ENCODE data around the gene NRBF2. TPM values are rescaled to one million over a fixed set of nuclear protein-coding genes. Genes with fewer than 3 reads are reported as not detected.

NRBF2 gene
- total and polyA plus RNA-seq, 8 donors: 6.8 to 23.1 (median 15.2) TPM; not detected in 1

DNA sequence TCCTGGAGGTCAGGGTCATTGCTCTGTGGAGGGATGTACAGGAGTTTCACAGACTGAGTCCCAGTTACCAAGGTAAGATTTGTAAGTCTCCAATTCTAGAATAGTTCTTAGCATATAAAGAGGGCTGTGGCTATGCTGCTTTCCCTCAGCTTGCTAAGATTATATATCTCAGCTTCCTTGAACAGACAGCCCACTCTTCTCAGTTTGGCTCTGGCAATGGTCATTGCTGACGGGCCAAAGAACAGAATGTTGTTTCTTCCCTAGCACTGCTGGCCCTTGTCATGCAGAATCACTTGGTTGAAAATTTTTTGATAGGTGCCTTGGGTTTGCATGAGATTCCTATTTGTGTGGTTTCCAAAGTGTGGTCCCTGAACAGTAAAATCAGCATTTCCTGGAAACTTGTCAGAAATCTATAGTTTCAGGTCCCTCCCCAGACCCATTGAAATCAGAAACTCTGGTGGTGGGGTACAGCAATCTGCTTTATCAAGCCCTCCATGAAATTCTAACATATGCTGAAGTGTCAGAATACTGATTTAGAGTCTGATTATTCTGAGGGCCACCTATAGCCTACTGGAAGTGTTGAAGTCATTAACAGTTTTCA is 38.2 kb downstream of the NRBF2 start:
- Histone ChIP-seq H3K36me3 (peaks cover 7 to 82% (median 66%) of the 10 kb centered on the region in 4 donors), H3K4me3 (no peak overlapping the region), H3K27ac (peak overlapping the region in 1 of 5 donors; percentile 37), H3K9me3 (no peaks in the 10 kb centered on the region), H3K4me1 (peaks cover 0 to 48% (median 26%) of the 10 kb centered on the region in 4 donors), H3K27me3 (no peaks in the 10 kb centered on the region)
- WGBS, 5 donors: 55 to 96% (median 84%) methylated on average over 1 of the region's 1 CpG
- peak in 1 of 2 donors; percentile 45 for DNase-seq
- TF ChIP-seq CTCF (IDR thresholded peaks at IDR 0.05) (no peak), POLR2A (IDR thresholded peaks at IDR 0.05) (no peak)
- intact Hi-C loops (cut with DNase I; ENCODE audit: low total_unique reads): no loop called here

DNA sequence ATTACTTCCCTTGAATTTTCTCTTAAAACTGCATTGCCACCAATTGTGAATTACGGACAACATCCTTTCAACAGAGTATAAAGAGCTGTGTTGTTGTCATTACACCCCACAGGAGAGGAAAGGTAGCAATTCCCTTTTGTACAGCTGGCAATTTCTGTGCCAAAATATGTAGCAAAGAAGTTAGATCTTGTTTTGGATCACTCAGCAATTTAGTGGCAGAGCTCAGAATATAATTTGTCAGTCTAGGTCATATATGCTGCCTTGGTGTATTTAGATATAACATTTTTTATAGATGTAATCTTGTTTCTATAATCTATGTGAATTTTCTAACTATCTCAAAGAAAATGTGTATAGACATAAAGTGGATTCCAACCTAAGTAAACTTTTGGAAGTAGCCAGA is 38.8 kb downstream of the NRBF2 start:
- intact Hi-C loops (cut with DNase I; ENCODE audit: low total_unique reads): no loop called here
- no peak overlapping the region for H3K4me3 ChIP-seq
- H3K27ac ChIP-seq: no peak overlapping the region
- DNase-seq: no peak
- peaks cover 7 to 86% (median 71%) of the 10 kb centered on the region in 4 donors for H3K36me3 ChIP-seq
- no peak for TF ChIP-seq POLR2AphosphoS5 (IDR thresholded peaks at IDR 0.05)
- no peak for TF ChIP-seq CTCF (IDR thresholded peaks at IDR 0.05)
- TF ChIP-seq POLR2A (IDR thresholded peaks at IDR 0.05): no peak
- TF ChIP-seq EP300 (IDR thresholded peaks at IDR 0.05): no peak
- WGBS, 5 donors: 91 to 100% (median 94%) methylated on average over 1 of the region's 1 CpG
- H3K27me3 ChIP-seq: no peaks in the 10 kb centered on the region
- no peaks in the 10 kb centered on the region for H3K9me3 ChIP-seq
- peaks cover 0 to 46% (median 23%) of the 10 kb centered on the region in 4 donors for H3K4me1 ChIP-seq

- Histone ChIP-seq H3K4me3 (no peak overlapping the region), H3K27me3 (no peaks in the 10 kb centered on the region), H3K9me3 (no peaks in the 10 kb centered on the region), H3K27ac (peak overlapping the region in 1 of 5 donors; percentile 51), H3K4me1 (peaks cover 0 to 38% (median 22%) of the 10 kb centered on the region in 4 donors), H3K36me3 (peaks cover 7 to 94% (median 77%) of the 10 kb centered on the region in 4 donors)
- intact Hi-C loops (cut with DNase I; ENCODE audit: low total_unique reads): no loop called here
- DNase-seq: no peak
- no peak for TF ChIP-seq EP300 (IDR thresholded peaks at IDR 0.05)
- TF ChIP-seq CTCF (IDR thresholded peaks at IDR 0.05): no peak
- no peak for TF ChIP-seq POLR2AphosphoS5 (IDR thresholded peaks at IDR 0.05)
- no peak for TF ChIP-seq POLR2A (IDR thresholded peaks at IDR 0.05)
- WGBS, 5 donors: 92 to 100% (median 98%) methylated on average over 1 of the region's 1 CpG
Observed at GRCh38 chr10:63173468-63174232, 40.5 kb downstream of the NRBF2 start.

DNA sequence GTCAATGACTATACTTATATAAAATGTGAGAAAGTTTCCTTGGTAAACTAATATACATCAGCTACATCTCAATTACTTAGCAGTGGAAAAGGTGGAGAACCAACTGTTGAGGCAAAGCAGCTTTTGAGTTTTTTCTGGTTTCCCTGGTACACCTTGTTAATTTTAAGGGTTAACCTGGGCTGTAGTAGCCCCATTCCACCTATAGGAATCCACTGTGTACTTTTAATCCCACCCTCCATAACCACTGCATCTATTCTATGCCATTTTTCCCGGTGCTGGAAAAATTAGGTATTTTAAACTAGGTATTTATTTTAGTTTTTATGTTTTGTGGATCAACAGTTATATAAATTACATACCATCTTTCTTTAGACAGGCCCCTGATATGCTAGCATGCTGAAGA is 42.4 kb downstream of the NRBF2 start:
- Histone ChIP-seq H3K4me3 (no peak overlapping the region), H3K27ac (no peak overlapping the region), H3K9me3 (no peaks in the 10 kb centered on the region), H3K27me3 (no peaks in the 10 kb centered on the region), H3K36me3 (peaks cover 20 to 98% (median 83%) of the 10 kb centered on the region in 4 donors), H3K4me1 (peaks cover 0 to 21% (median 10%) of the 10 kb centered on the region in 4 donors)
- intact Hi-C loops (cut with DNase I; ENCODE audit: low total_unique reads): no loop called here
- DNase-seq: no peak
- 83 to 92% (median 89%) methylated on average over 1 of the region's 1 CpG for WGBS, 5 donors
- TF ChIP-seq EP300 (IDR thresholded peaks at IDR 0.05) (no peak), CTCF (IDR thresholded peaks at IDR 0.05) (no peak), POLR2AphosphoS5 (IDR thresholded peaks at IDR 0.05) (no peak), POLR2A (IDR thresholded peaks at IDR 0.05) (no peak)
